Neural crest cell (in vitro differentiated cells): ENCODE measurements around the gene RIMKLB. TPM values are rescaled to one million over a fixed set of nuclear protein-coding genes. Genes with fewer than 3 reads are reported as not detected.

Experiments used
- DNase-seq: peaks from one replicate; pipeline ENCODE4 v3.0.0; 2021; ENCODE audit warnings: low read depth, mixed read lengths, low spot score
- H3K27ac Mint-ChIP-seq: one replicate; pipeline ENCODE4 v1.8.0; 2021; ENCODE audit warnings: mild to moderate bottlenecking, mixed read lengths; ENCODE audit not compliant: unreplicated experiment
- H3K27me3 Mint-ChIP-seq: 2 replicates; pipeline ENCODE4 v1.8.0; 2021; ENCODE audit warnings: low read depth, mild to moderate bottlenecking, mixed read lengths
- H3K36me3 Mint-ChIP-seq: 2 replicates; pipeline ENCODE4 v1.8.0; 2021; ENCODE audit warnings: low read depth, mild to moderate bottlenecking, mixed read lengths
- H3K4me1 Mint-ChIP-seq: 2 replicates; pipeline ENCODE4 v1.8.0; 2021; ENCODE audit warnings: mixed read lengths
- H3K4me3 Mint-ChIP-seq: one replicate; pipeline ENCODE4 v1.8.0; 2021; ENCODE audit warnings: mild to moderate bottlenecking, mixed read lengths
- H3K9me3 Mint-ChIP-seq: 2 replicates; pipeline ENCODE4 v1.8.0; 2021; ENCODE audit warnings: mixed read lengths
- total RNA-seq: library from RNA; stranded (reverse); gene quantifications from 2 replicates; pipeline ENCODE4 v1.2.1, GENCODE V29; 2021
- TF ChIP-seq, protein P1 (sequence below): fragments of 200-600 bp; sonication (generic); conservative IDR thresholded peaks from 2 replicates; pipeline ENCODE4 v1.5.0; 2021; ENCODE audit warnings: antibody characterized with exemption, mild to moderate bottlenecking

RIMKLB gene
- total RNA-seq, 1 donor from 2014 or later, result 66.1 TPM

DNA sequence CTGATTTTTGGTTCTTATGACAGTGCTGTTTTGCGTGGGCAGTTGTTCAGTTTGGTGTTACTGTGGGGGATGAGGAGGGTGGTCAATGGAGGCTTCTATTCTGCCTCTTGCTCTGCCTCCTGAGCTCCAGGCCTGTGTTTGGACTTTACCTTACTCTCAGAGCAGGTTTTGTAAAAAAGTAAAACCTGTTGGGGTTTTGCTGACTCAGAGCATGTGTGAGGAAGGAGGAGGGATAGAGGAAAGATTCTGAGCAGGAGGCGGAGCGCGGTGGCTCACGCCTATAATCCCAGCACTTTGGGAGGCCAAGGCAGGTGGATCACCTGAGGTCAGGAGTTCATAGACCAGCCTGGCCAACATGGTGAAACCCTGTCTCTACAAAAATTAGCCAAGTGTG is 131.3 kb downstream of the RIMKLB start:
- no peak for DNase-seq
- Mint-ChIP-seq H3K9me3 (peaks cover 7% of the 10 kb centered on the region), H3K4me3 (no peak overlapping the region), H3K36me3 (peaks cover 4% of the 10 kb centered on the region), H3K4me1 (peaks cover under 1% of the 10 kb centered on the region), H3K27ac (no peak overlapping the region), H3K27me3 (no peaks in the 10 kb centered on the region)
- TF ChIP-seq, protein P1, sequence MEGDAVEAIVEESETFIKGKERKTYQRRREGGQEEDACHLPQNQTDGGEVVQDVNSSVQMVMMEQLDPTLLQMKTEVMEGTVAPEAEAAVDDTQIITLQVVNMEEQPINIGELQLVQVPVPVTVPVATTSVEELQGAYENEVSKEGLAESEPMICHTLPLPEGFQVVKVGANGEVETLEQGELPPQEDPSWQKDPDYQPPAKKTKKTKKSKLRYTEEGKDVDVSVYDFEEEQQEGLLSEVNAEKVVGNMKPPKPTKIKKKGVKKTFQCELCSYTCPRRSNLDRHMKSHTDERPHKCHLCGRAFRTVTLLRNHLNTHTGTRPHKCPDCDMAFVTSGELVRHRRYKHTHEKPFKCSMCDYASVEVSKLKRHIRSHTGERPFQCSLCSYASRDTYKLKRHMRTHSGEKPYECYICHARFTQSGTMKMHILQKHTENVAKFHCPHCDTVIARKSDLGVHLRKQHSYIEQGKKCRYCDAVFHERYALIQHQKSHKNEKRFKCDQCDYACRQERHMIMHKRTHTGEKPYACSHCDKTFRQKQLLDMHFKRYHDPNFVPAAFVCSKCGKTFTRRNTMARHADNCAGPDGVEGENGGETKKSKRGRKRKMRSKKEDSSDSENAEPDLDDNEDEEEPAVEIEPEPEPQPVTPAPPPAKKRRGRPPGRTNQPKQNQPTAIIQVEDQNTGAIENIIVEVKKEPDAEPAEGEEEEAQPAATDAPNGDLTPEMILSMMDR, result no peak

GRCh38 chr12:8829621-8830020 is 131.8 kb downstream of the RIMKLB start:
- DNase-seq, result no peak
- Mint-ChIP-seq H3K27me3 (no peaks in the 10 kb centered on the region), H3K27ac (no peak overlapping the region), H3K36me3 (peaks cover 4% of the 10 kb centered on the region), H3K4me3 (no peak overlapping the region), H3K9me3 (peaks cover 7% of the 10 kb centered on the region), H3K4me1 (peaks cover 6% of the 10 kb centered on the region)
- TF ChIP-seq, protein P1, result no peak

DNA sequence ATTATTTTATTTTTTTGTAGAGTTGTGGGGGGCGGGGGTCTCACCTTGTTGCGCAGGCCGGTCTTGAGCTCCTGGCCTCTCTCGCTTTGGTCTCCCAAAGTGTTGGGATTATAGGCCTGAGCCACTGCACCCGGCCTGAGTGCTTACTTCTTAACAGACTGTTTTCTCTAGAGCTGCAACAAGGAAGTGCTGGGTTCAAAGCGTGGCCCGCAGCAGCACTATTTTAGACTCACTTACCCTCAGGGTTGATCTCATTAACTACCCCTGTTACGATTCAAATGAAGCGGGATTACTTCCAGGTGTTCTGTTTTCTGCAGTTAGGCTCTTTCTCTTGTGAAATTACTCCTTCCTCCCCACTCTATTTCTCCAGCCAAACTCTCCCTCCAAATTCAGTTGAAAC is 133.3 kb downstream of the RIMKLB start:
- DNase-seq, result no peak
- H3K4me1 Mint-ChIP-seq, result peaks cover 9% of the 10 kb centered on the region
- no peaks in the 10 kb centered on the region for H3K27me3 Mint-ChIP-seq
- TF ChIP-seq, protein P1, result no peak
- peak overlapping the region; percentile 31 for H3K27ac Mint-ChIP-seq
- H3K9me3 Mint-ChIP-seq, result no peaks in the 10 kb centered on the region
- no peaks in the 10 kb centered on the region for H3K36me3 Mint-ChIP-seq
- H3K4me3 Mint-ChIP-seq, result no peak overlapping the region

DNA sequence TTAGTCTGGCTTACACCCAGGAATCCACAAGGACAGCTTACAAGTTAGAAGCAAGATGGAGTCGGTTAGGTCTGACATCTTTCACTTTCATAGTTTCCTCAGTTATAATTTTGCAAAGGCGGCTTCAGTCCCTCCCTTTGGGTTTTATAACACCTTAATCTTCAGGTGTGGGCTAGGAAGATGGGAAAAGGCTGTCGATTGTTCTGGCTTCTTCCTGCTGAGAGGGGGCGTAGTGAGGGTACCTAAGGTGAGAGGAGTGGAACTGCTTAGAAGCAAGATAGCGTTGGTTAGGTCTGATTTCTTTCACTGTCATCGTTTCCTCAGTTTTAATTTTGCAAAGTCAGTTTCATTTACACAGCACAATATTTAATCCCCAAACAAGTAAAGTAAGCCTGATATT is 134.7 kb downstream of the RIMKLB start:
- Mint-ChIP-seq H3K36me3 (no peaks in the 10 kb centered on the region), H3K4me1 (peaks cover 9% of the 10 kb centered on the region), H3K27me3 (no peaks in the 10 kb centered on the region), H3K27ac (no peak overlapping the region), H3K4me3 (no peak overlapping the region), H3K9me3 (no peaks in the 10 kb centered on the region)
- DNase-seq, result no peak
- TF ChIP-seq, protein P1, result no peak

Other genes with a start within 250 kb of the RIMKLB start
- not detected in 2 replicates for gene CLEC6A, start 242.0 kb upstream of the RIMKLB start, total RNA-seq
- not detected in 2 replicates for gene CLEC4D, start 184.5 kb upstream of the RIMKLB start, total RNA-seq
- gene CLEC4E, start 157.1 kb upstream of the RIMKLB start, total RNA-seq, result not detected in 2 replicates
- gene AICDA, start 85.1 kb upstream of the RIMKLB start, total RNA-seq, result not detected in 2 replicates
- not detected in 2 replicates for gene MFAP5, start 35.2 kb upstream of the RIMKLB start, total RNA-seq
- gene A2ML1, start 124.6 kb downstream of the RIMKLB start, total RNA-seq, result not detected in 2 replicates
- 108 and 111 TPM in 2 replicates for gene PHC1, start 216.5 kb downstream of the RIMKLB start, total RNA-seq